ENCODE results near the gene APRT.
"Not testable (repeated sequence)": the region's sequence is repeated elsewhere in the genome, so short reads cannot be mapped to it uniquely, and the experiment has no call there.

Gene APRT

GRCh38 chr16:88774544-88775393 lies 37.0 kb downstream of the APRT start:
- no peaks in the 10 kb centered on the region for H3K36me3 ChIP-seq (replicated peaks; ENCODE audit: low read depth, low read length)
- no peak overlapping the region for H3K9ac ChIP-seq (ENCODE audit: low read length)
- H3K4me2 ChIP-seq (ENCODE audit: low read length): no peak overlapping the region
- H4K20me1 ChIP-seq (ENCODE audit: insufficient read depth, low read length): 0 out of 2 replicates have a peak, but pooled peaks cover 4% of the 10 kb centered on the region
- no peaks in the 10 kb centered on the region for H3K9me3 ChIP-seq (ENCODE audit: insufficient read depth, low read length)
- TF ChIP-seq CTCF (IDR thresholded peaks at IDR 0.05; ENCODE audit: low read depth, low read length): no peak
- no peak for TF ChIP-seq EZH2phosphoT487 (IDR thresholded peaks at IDR 0.05; ENCODE audit: low read depth)
- no peak overlapping the region for H3K27ac ChIP-seq (ENCODE audit: low read length)
- no peaks in the 10 kb centered on the region for H3K27me3 ChIP-seq (ENCODE audit: low read depth, low read length)
- H3K79me2 ChIP-seq (ENCODE audit: low read length): peaks cover 10% of the 10 kb centered on the region
- H3K4me3 ChIP-seq (ENCODE audit: low read length): no peak overlapping the region
- H2AFZ ChIP-seq (ENCODE audit: low read depth, low read length): no peak overlapping the region
- H3K4me1 ChIP-seq (ENCODE audit: low read length): peaks cover 5% of the 10 kb centered on the region

- no peaks in the 10 kb centered on the region for H3K9me3 ChIP-seq (ENCODE audit: insufficient read depth, low read length)
- TF ChIP-seq EZH2phosphoT487 (IDR thresholded peaks at IDR 0.05; ENCODE audit: low read depth): no peak
- no peak for TF ChIP-seq CTCF (IDR thresholded peaks at IDR 0.05; ENCODE audit: low read depth, low read length)
- no peak overlapping the region for H3K27ac ChIP-seq (ENCODE audit: low read length)
- no peaks in the 10 kb centered on the region for H3K36me3 ChIP-seq (replicated peaks; ENCODE audit: low read depth, low read length)
- H3K27me3 ChIP-seq (ENCODE audit: low read depth, low read length): no peaks in the 10 kb centered on the region
- no peak overlapping the region for H3K9ac ChIP-seq (ENCODE audit: low read length)
- H3K4me2 ChIP-seq (ENCODE audit: low read length): no peak overlapping the region
- H3K79me2 ChIP-seq (ENCODE audit: low read length): peaks cover 5% of the 10 kb centered on the region; the same call in 1 of the 2 replicates
- peaks cover 6% of the 10 kb centered on the region for H3K4me1 ChIP-seq (ENCODE audit: low read length)
- H3K4me3 ChIP-seq (ENCODE audit: low read length): no peak overlapping the region
- H2AFZ ChIP-seq (ENCODE audit: low read depth, low read length): no peak overlapping the region
- 0 out of 2 replicates have a peak, but pooled peaks cover 4% of the 10 kb centered on the region for H4K20me1 ChIP-seq (ENCODE audit: insufficient read depth, low read length)
Observed at GRCh38 chr16:88773812-88774291, 37.9 kb downstream of the APRT start.

- Histone ChIP-seq H3K4me1 (ENCODE audit: low read length) (peaks cover 6% of the 10 kb centered on the region), H3K36me3 (replicated peaks; ENCODE audit: low read depth, low read length) (no peaks in the 10 kb centered on the region), H3K9me3 (ENCODE audit: insufficient read depth, low read length) (no peaks in the 10 kb centered on the region), H3K27me3 (ENCODE audit: low read depth, low read length) (no peaks in the 10 kb centered on the region), H3K79me2 (ENCODE audit: low read length) (peaks cover 5% of the 10 kb centered on the region; the same call in 1 of the 2 replicates), H3K4me3 (ENCODE audit: low read length) (no peak overlapping the region), H3K27ac (ENCODE audit: low read length) (no peak overlapping the region), H3K4me2 (ENCODE audit: low read length) (no peak overlapping the region), H2AFZ (ENCODE audit: low read depth, low read length) (no peak overlapping the region), H3K9ac (ENCODE audit: low read length) (no peak overlapping the region), H4K20me1 (ENCODE audit: insufficient read depth, low read length) (0 out of 2 replicates have a peak, but pooled peaks cover 4% of the 10 kb centered on the region)
- TF ChIP-seq CTCF (IDR thresholded peaks at IDR 0.05; ENCODE audit: low read depth, low read length): no peak
- no peak for TF ChIP-seq EZH2phosphoT487 (IDR thresholded peaks at IDR 0.05; ENCODE audit: low read depth)
Observed at GRCh38 chr16:88772871-88773811, 38.6 kb downstream of the APRT start.

GRCh38 chr16:88771781-88772180 lies 39.9 kb downstream of the APRT start:
- H3K9ac ChIP-seq (ENCODE audit: low read length); H2AFZ ChIP-seq (ENCODE audit: low read depth, low read length); H4K20me1 ChIP-seq (ENCODE audit: insufficient read depth, low read length); H3K9me3 ChIP-seq (ENCODE audit: insufficient read depth, low read length); H3K4me2 ChIP-seq (ENCODE audit: low read length); H3K4me3 ChIP-seq (ENCODE audit: low read length); H3K4me1 ChIP-seq (ENCODE audit: low read length); H3K36me3 ChIP-seq (replicated peaks; ENCODE audit: low read depth, low read length); H3K79me2 ChIP-seq (ENCODE audit: low read length); H3K27ac ChIP-seq (ENCODE audit: low read length); H3K27me3 ChIP-seq (ENCODE audit: low read depth, low read length): not testable (repeated sequence)

Measured in OCI-LY3 (cell line).